ENCODE data around the gene HRC. TPM values are rescaled to one million over a fixed set of nuclear protein-coding genes. Genes with fewer than 3 reads are reported as not detected.

HRC gene
- total RNA-seq, 1 donor from 2014 or later: 1.8 TPM

- TF ChIP-seq CTCF (IDR thresholded peaks at IDR 0.05): no peak
- H3K9me3 ChIP-seq: no peaks in the 10 kb centered on the region
- intact Hi-C loops (cut with DNase I): no loop called here
- peak within 1 kb of the TSS; percentile 85 for H3K27ac ChIP-seq
- H3K27me3 ChIP-seq (ENCODE audit: low read depth): no peaks in the 10 kb centered on the region
- peaks cover 4% of the 10 kb centered on the region for H3K36me3 ChIP-seq
- DNase-seq (peak; percentile 94), ATAC-seq (peak; percentile 96 to 98)
- H3K4me3 ChIP-seq: peak within 1 kb of the TSS; percentile 95
- peaks cover 18% of the 10 kb centered on the region for H3K4me1 ChIP-seq
Observed at GRCh38 chr19:49157445-49158224, 2.4 kb upstream of the HRC start, which contains the start of gene TRPM4. TSS of gene TRPM4 (plus strand) at chr19:49157792. CDS start at chr19:49157867, 75 bp downstream.

- no peaks in the 10 kb centered on the region for H3K27me3 ChIP-seq (ENCODE audit: low read depth)
- no peak overlapping the region for H3K4me3 ChIP-seq
- no peak for TF ChIP-seq CTCF (IDR thresholded peaks at IDR 0.05)
- no peaks in the 10 kb centered on the region for H3K36me3 ChIP-seq
- ATAC-seq (no peak), DNase-seq (no peak)
- intact Hi-C loops (cut with DNase I): no loop called here
- peaks cover 31% of the 10 kb centered on the region for H3K4me1 ChIP-seq
- no peak overlapping the region for H3K27ac ChIP-seq
- no peaks in the 10 kb centered on the region for H3K9me3 ChIP-seq
Observed at GRCh38 chr19:49155820-49156346, 687 bp upstream of the HRC start.

GRCh38 chr19:49154279-49154678 is 917 bp downstream of the HRC start:
- Histone ChIP-seq H3K36me3 (no peaks in the 10 kb centered on the region), H3K9me3 (no peaks in the 10 kb centered on the region), H3K27ac (no peak overlapping the region), H3K4me1 (peaks cover 41% of the 10 kb centered on the region), H3K27me3 (ENCODE audit: low read depth) (no peaks in the 10 kb centered on the region), H3K4me3 (no peak overlapping the region)
- DNase-seq (no peak), ATAC-seq (no peak)
- intact Hi-C loops (cut with DNase I): no loop called here
- no peak for TF ChIP-seq CTCF (IDR thresholded peaks at IDR 0.05)

- no peak overlapping the region for H3K27ac ChIP-seq
- no peaks in the 10 kb centered on the region for H3K9me3 ChIP-seq
- DNase-seq: no peak
- no peaks in the 10 kb centered on the region for H3K27me3 ChIP-seq (ENCODE audit: low read depth)
- no peak for ATAC-seq
- no peak for TF ChIP-seq CTCF (IDR thresholded peaks at IDR 0.05)
- intact Hi-C loops (cut with DNase I): no loop called here
- H3K36me3 ChIP-seq: no peaks in the 10 kb centered on the region
- H3K4me1 ChIP-seq: peaks cover 41% of the 10 kb centered on the region
- no peak overlapping the region for H3K4me3 ChIP-seq
Observed at GRCh38 chr19:49153167-49153809, 1.9 kb downstream of the HRC start.

GRCh38 chr19:49152119-49152550 is 3.1 kb downstream of the HRC start:
- no peak for ATAC-seq
- no peaks in the 10 kb centered on the region for H3K36me3 ChIP-seq
- H3K27ac ChIP-seq: no peak overlapping the region
- no peak for DNase-seq
- no peak for TF ChIP-seq CTCF (IDR thresholded peaks at IDR 0.05)
- intact Hi-C loops (cut with DNase I): no loop called here
- H3K4me3 ChIP-seq: peak overlapping the region; percentile 6
- no peaks in the 10 kb centered on the region for H3K27me3 ChIP-seq (ENCODE audit: low read depth)
- peaks cover 43% of the 10 kb centered on the region for H3K4me1 ChIP-seq
- H3K9me3 ChIP-seq: no peaks in the 10 kb centered on the region

All from lower lobe of right lung (tissue), 2 donors.